Stimulated activated CD8-positive, alpha-beta memory T cell treated with anti-CD3 and anti-CD28 coated beads, Interleukin-15, amount 100 ng/mL, for 1 hour (primary cell): ENCODE measurements around the gene MYBPC3.

ENCODE experiments used
- DNase-seq: peaks from one replicate; pipeline ENCODE4 v3.0.0-alpha.2; 2020; ENCODE audit warnings: low read depth

MYBPC3 gene

GRCh38 chr11:47357985-47358730, 5.7 kb upstream of the MYBPC3 start:
- DNase-seq: no peak

GRCh38 chr11:47356998-47357329, 4.5 kb upstream of the MYBPC3 start:
- no peak for DNase-seq

- DNase-seq: no peak
These were observed 3.9 kb upstream of the MYBPC3 start for GRCh38 chr11:47356129-47356997.

GRCh38 chr11:47355283-47356128, 3.0 kb upstream of the MYBPC3 start:
- no peak for DNase-seq

- DNase-seq: no peak
These were observed 2.4 kb upstream of the MYBPC3 start for GRCh38 chr11:47354913-47355282.

- DNase-seq: no peak
These were observed 1.7 kb upstream of the MYBPC3 start for GRCh38 chr11:47353978-47354774.

- no peak for DNase-seq
These were observed 1.1 kb downstream of the MYBPC3 start for GRCh38 chr11:47351156-47352126.

- DNase-seq: no peak
These were observed 2.2 kb downstream of the MYBPC3 start for GRCh38 chr11:47350315-47350714.

GRCh38 chr11:47349521-47350095, 2.9 kb downstream of the MYBPC3 start:
- no peak for DNase-seq

- DNase-seq: no peak
These were observed 3.6 kb downstream of the MYBPC3 start for GRCh38 chr11:47348859-47349258.

- no peak for DNase-seq
These were observed 4.2 kb downstream of the MYBPC3 start for GRCh38 chr11:47348131-47348802.

- DNase-seq: no peak
These were observed 5.4 kb downstream of the MYBPC3 start for GRCh38 chr11:47347137-47347536.

GRCh38 chr11:47345890-47346563, 6.5 kb downstream of the MYBPC3 start:
- no peak for DNase-seq

GRCh38 chr11:47342854-47343253, 9.6 kb downstream of the MYBPC3 start:
- no peak for DNase-seq

GRCh38 chr11:47342036-47342803, 10.3 kb downstream of the MYBPC3 start:
- no peak for DNase-seq

- no peak for DNase-seq
These were observed 11.3 kb downstream of the MYBPC3 start for GRCh38 chr11:47340980-47341775.

- no peak for DNase-seq
These were observed 12.5 kb downstream of the MYBPC3 start for GRCh38 chr11:47340010-47340409.
